Measurements from ENCODE around the gene HHAT. TPM values are rescaled to one million over a fixed set of nuclear protein-coding genes. Genes with fewer than 3 reads are reported as not detected.

The HHAT gene
- total RNA-seq, 4 donors from 2014 or later: 0.83 to 1.6 (median 1.2) TPM

DNA sequence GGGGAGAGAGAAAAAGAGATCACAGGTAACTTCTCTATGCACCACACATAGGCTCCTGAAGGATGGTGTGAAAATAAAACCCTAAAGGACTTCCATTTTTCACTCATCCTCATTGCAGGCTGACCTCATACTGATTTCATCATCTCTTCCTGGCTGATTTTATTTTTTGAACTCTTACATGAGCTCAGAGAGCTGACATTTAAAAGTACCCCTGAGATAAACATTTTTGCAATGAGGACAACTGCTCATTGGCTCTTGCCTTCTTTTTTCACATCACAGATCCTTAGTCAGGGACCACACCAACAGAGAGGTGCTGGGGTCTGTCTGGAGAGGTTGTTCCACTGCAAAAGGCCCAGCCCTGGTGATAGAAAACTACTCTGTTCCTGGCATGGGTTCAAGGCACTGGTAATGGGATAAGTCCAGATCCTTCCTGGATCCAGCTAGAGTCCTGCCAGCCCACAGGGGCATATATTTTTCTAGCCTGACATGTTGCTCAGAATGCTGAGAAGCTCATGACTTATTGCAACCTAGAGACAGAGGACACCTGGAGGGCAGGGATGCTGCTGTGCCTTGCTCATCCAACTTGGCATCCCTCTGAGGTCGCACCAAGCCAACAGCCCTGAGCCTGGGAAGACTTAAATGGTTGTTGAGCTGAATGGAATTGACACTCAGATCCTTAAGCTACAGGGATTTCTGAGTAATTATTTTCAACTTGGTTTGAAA, 360.0 kb downstream of the HHAT start:
- Histone ChIP-seq H3K36me3 (no peaks in the 10 kb centered on the region), H3K27me3 (no peaks in the 10 kb centered on the region), H3K9me3 (no peaks in the 10 kb centered on the region), H3K4me1 (peaks cover 0 to 8% (median 3%) of the 10 kb centered on the region in 4 donors), H3K27ac (replicated peaks in 1 of 4) (no peak overlapping the region), H3K4me3 (no peak overlapping the region)
- WGBS: 100% methylated on average over 1 of the region's 1 CpG
- TF ChIP-seq EP300 (IDR thresholded peaks at IDR 0.05): no peak
- no peak for TF ChIP-seq POLR2A (IDR thresholded peaks at IDR 0.05; ENCODE audit: low read depth)
- no peak for TF ChIP-seq POLR2AphosphoS5 (IDR thresholded peaks at IDR 0.05)
- TF ChIP-seq, protein P1, sequence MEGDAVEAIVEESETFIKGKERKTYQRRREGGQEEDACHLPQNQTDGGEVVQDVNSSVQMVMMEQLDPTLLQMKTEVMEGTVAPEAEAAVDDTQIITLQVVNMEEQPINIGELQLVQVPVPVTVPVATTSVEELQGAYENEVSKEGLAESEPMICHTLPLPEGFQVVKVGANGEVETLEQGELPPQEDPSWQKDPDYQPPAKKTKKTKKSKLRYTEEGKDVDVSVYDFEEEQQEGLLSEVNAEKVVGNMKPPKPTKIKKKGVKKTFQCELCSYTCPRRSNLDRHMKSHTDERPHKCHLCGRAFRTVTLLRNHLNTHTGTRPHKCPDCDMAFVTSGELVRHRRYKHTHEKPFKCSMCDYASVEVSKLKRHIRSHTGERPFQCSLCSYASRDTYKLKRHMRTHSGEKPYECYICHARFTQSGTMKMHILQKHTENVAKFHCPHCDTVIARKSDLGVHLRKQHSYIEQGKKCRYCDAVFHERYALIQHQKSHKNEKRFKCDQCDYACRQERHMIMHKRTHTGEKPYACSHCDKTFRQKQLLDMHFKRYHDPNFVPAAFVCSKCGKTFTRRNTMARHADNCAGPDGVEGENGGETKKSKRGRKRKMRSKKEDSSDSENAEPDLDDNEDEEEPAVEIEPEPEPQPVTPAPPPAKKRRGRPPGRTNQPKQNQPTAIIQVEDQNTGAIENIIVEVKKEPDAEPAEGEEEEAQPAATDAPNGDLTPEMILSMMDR (IDR thresholded peaks at IDR 0.05): no peak
- intact Hi-C loops (cut with DNase I): no loop called here
- DNase-seq (ENCODE audit: extremely low spot score): no peak

DNA sequence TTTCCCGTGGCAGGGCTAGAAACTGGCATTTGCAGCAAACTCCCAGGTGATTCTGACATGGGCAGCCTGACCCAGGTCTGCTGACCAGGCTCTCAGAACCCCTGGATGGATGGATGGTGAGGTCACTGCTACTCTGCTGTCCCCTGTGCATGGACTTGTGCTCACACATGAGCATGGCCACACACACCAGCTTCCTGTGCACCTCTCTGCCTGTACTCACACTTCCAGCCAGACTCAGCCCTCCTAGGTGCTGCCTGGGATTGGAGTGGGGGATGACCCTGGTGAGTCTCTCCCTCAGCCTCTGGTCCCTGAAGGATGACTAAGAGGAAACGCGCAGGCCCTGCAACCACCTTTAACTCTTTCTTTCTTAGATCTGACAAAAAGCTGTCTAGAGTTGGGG, 361.1 kb downstream of the HHAT start:
- Histone ChIP-seq H3K4me1 (peaks cover 0 to 8% (median 3%) of the 10 kb centered on the region in 4 donors), H3K9me3 (no peaks in the 10 kb centered on the region), H3K4me3 (no peak overlapping the region), H3K27ac (replicated peaks in 1 of 4) (no peak overlapping the region), H3K27me3 (no peaks in the 10 kb centered on the region), H3K36me3 (no peaks in the 10 kb centered on the region)
- intact Hi-C loops (cut with DNase I): no loop called here
- DNase-seq (ENCODE audit: extremely low spot score): no peak
- WGBS: 92% methylated on average over 3 of the region's 3 CpGs
- no peak for TF ChIP-seq POLR2A (IDR thresholded peaks at IDR 0.05; ENCODE audit: low read depth)
- TF ChIP-seq, protein P1 (IDR thresholded peaks at IDR 0.05): no peak
- TF ChIP-seq POLR2AphosphoS5 (IDR thresholded peaks at IDR 0.05): no peak
- TF ChIP-seq EP300 (IDR thresholded peaks at IDR 0.05): no peak

DNA sequence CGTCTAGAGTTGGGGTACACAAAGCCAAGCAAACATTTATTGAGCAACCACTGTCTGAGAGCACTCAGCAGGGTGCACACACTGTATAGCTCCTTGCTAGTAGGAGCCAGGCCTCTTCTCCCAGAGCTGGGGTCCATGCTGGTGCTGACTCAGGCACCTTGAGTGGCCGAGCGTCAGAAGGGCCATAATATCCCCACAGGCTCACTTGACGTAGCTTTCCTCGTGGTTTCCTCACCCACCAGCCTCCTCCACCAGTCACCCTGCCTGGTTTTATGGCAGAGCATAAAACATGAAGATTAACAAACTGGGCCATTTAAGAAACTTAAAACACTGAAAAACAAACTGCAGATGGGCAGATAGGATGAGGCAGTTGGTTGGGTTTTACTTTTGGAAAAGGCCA, 361.5 kb downstream of the HHAT start:
- DNase-seq (ENCODE audit: extremely low spot score): no peak
- Histone ChIP-seq H3K27me3 (no peaks in the 10 kb centered on the region), H3K9me3 (no peaks in the 10 kb centered on the region), H3K27ac (replicated peaks in 1 of 4) (no peak overlapping the region), H3K4me1 (peaks cover 0 to 8% (median 3%) of the 10 kb centered on the region in 4 donors), H3K36me3 (no peaks in the 10 kb centered on the region), H3K4me3 (no peak overlapping the region)
- intact Hi-C loops (cut with DNase I): no loop called here
- 82% methylated on average over 3 of the region's 5 CpGs for WGBS
- TF ChIP-seq POLR2A (IDR thresholded peaks at IDR 0.05; ENCODE audit: low read depth): no peak
- TF ChIP-seq POLR2AphosphoS5 (IDR thresholded peaks at IDR 0.05): no peak
- no peak for TF ChIP-seq EP300 (IDR thresholded peaks at IDR 0.05)
- TF ChIP-seq, protein P1 (IDR thresholded peaks at IDR 0.05): no peak

DNA sequence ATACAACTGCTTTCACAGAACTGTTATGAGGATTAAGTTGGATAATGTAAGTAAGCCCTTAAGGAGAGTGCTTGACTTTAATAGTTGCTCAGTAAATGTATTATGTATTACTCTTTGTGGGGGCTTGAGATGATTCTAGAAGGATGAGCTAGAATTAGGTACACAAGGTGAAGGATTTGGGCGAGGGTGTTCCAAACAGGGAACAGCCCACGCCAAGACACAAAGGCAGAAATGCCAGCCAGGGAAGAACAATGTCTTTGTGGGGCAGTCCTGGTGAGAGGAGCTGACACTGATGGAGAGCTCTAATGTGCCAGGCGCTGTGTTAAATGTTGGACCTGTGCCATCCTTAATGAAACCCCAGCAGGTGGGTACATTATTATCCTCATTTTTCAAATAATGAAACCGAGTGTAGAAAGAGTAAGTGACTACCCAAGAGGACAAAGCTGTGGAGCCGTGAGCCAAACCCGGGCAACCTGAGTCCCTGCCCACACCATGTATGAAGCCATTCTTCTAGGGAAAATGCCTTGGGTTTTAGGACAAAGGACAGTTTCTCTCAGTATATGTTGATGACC, 362.4 kb downstream of the HHAT start:
- WGBS: 86% methylated on average over 6 of the region's 6 CpGs
- no peak for DNase-seq (ENCODE audit: extremely low spot score)
- no peaks in the 10 kb centered on the region for H3K36me3 ChIP-seq
- H3K27me3 ChIP-seq: no peaks in the 10 kb centered on the region
- intact Hi-C loops (cut with DNase I): no loop called here
- H3K9me3 ChIP-seq: no peaks in the 10 kb centered on the region
- no peak overlapping the region for H3K27ac ChIP-seq (replicated peaks in 1 of 4)
- H3K4me1 ChIP-seq: peaks cover 0 to 8% (median 3%) of the 10 kb centered on the region in 4 donors
- TF ChIP-seq EP300 (IDR thresholded peaks at IDR 0.05) (no peak), POLR2AphosphoS5 (IDR thresholded peaks at IDR 0.05) (no peak), POLR2A (IDR thresholded peaks at IDR 0.05; ENCODE audit: low read depth) (no peak)
- TF ChIP-seq, protein P1 (IDR thresholded peaks at IDR 0.05): no peak
- H3K4me3 ChIP-seq: no peak overlapping the region

All from esophagus muscularis mucosa (tissue), 4 donors.